GM13977 (cell line): ENCODE results near the gene JAG1.

Experiments
- DNase-seq: peaks from one replicate; pipeline ENCODE4 v3.0.0; 2012; ENCODE audit warnings: low spot score
- in situ Hi-C: fragments of 300-500 bp; cut with MboI; formaldehyde crosslinking; loops from one replicate; pipeline ENCODE4 v1.12.0; 2022; ENCODE audit warnings: low sequenced_read_pairs, low pct_unique_long_range_greater_than_20kb, mixed read lengths, inconsistent platforms; ENCODE audit not compliant: unreplicated experiment
- TF ChIP-seq, protein P1 (sequence below): IDR thresholded peaks from 2 replicates; pipeline ENCODE4 v1.5.1; 2012; ENCODE audit warnings: mild to moderate bottlenecking, control low read depth; ENCODE audit not compliant: insufficient read depth; ENCODE audit errors: extremely low read depth, missing control alignments

JAG1 gene

GRCh38 chr20:10671221-10671918, 2.4 kb downstream of the JAG1 start:
- TF ChIP-seq, protein P1, sequence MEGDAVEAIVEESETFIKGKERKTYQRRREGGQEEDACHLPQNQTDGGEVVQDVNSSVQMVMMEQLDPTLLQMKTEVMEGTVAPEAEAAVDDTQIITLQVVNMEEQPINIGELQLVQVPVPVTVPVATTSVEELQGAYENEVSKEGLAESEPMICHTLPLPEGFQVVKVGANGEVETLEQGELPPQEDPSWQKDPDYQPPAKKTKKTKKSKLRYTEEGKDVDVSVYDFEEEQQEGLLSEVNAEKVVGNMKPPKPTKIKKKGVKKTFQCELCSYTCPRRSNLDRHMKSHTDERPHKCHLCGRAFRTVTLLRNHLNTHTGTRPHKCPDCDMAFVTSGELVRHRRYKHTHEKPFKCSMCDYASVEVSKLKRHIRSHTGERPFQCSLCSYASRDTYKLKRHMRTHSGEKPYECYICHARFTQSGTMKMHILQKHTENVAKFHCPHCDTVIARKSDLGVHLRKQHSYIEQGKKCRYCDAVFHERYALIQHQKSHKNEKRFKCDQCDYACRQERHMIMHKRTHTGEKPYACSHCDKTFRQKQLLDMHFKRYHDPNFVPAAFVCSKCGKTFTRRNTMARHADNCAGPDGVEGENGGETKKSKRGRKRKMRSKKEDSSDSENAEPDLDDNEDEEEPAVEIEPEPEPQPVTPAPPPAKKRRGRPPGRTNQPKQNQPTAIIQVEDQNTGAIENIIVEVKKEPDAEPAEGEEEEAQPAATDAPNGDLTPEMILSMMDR, result peak; percentile 53
- in situ Hi-C loops, result no loop called here
- DNase-seq, result peak; percentile 80

DNA sequence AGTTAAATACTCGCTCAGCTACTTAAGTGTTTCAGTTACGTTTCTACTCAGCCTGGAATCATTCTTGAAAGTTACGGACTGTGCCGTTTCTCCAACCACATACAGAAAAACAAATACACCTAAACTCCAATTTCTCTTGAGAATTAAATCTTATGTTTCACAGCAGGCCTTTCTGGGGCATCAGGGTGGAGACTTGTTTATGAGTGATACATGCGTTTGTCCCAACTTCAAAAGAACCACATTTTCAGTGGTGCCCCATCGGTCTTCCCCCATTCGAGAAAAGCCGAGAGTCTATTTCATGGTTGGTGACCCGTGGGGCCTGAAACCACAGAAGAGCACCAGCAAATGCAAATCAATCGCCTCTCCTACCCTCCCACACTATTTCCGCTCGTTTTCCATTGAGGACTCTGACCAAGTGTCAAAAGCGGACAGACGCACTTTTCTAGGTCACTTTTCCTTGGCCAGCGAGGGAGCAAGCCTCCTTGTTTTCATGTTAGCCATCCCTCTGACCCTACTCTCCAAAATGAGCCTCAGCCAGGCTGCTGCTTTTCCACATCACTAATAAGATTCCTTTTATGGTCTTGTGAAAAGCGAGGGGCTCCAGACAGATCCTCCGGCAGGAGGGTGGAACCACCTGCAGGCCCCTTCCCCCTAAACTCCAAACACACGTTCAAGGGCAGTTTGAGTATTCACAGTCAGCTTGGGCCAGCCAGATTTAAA, 3.1 kb downstream of the JAG1 start:
- in situ Hi-C loops, result no loop called here
- peak; percentile 80 for DNase-seq
- TF ChIP-seq, protein P1, result no peak

DNA sequence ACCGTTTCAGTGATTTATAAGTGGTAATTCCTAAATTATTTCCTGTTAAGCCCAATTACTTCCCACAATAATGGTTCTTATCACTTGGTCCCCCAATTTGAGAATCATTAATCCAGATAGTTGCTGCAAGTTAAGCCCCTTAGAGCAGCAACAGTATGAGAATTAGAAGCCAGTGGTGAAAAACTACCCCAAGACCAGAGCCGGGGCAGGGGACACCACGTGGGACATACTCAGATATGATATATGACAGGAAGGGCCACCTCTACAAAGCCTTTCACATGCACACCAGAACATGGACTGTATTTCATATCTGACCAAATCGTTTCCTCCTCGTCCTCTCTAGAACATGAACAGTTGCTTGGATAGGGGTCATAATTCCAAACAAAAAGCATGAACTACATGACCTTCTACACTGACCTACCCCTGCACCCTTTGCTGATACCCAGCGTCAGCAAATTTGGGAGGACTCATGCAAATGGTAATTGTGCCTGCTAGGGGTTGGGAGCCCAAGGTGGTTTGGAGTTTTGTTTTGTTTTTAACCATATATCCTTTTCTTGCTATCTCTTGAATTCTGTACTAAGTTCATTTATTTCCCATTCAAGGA, 3.9 kb downstream of the JAG1 start:
- in situ Hi-C loops, result no loop called here
- DNase-seq, result no peak
- TF ChIP-seq, protein P1, result no peak

GRCh38 chr20:10668677-10669368, 5.0 kb downstream of the JAG1 start:
- in situ Hi-C loops, result no loop called here
- no peak for DNase-seq
- TF ChIP-seq, protein P1, result no peak

- TF ChIP-seq, protein P1, result no peak
- in situ Hi-C loops, result no loop called here
- DNase-seq, result no peak
Observed at GRCh38 chr20:10667560-10668167, 6.1 kb downstream of the JAG1 start.

DNA sequence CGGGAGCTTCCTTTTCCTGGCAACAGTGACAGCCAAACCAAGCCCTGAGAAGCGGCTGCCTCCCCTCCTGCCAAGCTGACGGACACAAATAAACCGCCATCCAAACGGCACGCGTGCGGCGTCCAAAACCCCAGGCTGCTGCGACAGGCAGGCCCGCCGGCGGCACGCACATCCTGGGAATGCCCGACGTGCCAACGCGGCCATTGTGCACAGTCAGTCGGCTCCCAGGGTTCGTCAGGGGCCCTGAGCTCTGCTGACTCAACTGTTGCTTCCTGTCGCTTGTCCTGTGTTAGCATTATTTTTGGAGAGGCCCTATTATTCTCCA, 6.8 kb downstream of the JAG1 start:
- in situ Hi-C loops, result no loop called here
- DNase-seq, result no peak
- TF ChIP-seq, protein P1, result no peak
